Activated CD4-positive, alpha-beta T cell treated with anti-CD3 and anti-CD28 coated beads, Interleukin-2, Interleukin-6, amounts not matched to agents 100 ng/mL and 50 ng/mL, durations not matched to agents 16 hours and 8 hours (primary cell): ENCODE results near the gene PELO.
"Not testable (repeated sequence)": the region's sequence is repeated elsewhere in the genome, so short reads cannot be mapped to it uniquely, and the experiment has no call there.

Source experiments
- DNase-seq: peaks from one replicate; pipeline ENCODE4 v3.0.0-alpha.2; 2020

PELO gene

DNA sequence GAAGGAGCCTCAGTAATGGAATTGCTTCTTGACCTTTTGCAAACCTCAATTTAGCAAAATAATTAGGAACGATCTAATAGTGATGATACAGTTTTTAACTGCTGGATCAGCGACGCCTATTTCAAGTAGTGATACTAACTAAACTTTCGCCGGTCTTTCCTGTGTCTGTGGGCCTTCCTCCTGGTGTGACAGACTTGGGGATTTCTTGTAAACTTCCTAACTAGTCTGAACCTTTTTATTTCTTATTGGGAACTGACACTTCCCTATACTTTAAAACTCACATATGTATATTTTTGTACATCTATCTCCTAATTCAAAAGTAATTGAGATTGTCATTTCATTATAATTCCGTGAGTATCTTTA, 15.2 kb downstream of the PELO start:
- no peak for DNase-seq

DNA sequence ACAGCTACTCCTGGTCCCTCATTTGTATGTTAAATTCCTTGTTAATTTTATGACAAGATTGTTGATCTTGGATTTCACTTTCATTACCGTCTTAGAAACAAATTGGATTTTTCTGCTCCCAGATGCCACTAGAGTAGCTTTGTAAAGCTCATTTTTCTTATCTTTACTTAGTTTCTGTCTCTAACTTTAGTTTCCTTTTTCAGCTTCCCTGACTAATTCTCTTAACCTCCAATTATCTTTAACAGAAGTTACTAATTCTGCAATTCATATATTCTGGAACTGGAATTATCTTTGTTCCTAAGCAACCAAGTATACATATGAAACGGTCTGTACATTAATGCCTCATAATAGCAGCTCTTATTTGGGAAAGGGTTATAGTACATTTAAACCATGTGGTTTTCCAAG, 16.7 kb downstream of the PELO start:
- no peak for DNase-seq

DNA sequence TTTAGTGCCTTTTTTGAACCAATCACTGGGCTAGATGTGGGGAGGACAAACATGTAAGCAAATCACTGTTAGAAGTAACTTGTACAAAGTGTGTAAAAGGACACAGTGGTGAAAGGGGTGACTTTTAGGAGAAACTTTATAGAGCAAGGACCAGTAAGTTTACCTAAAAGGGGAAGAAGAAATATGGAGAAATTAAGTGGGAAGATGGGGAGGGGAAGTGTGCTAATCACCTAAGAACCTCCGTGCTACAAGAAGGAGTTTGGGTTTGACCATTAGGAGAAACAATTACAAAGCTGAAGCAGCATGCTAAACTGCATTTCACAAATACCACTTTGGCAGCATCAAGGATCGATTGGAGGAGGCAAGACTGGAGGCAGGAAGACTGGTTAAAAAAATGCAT, 17.3 kb downstream of the PELO start:
- DNase-seq, result no peak

DNA sequence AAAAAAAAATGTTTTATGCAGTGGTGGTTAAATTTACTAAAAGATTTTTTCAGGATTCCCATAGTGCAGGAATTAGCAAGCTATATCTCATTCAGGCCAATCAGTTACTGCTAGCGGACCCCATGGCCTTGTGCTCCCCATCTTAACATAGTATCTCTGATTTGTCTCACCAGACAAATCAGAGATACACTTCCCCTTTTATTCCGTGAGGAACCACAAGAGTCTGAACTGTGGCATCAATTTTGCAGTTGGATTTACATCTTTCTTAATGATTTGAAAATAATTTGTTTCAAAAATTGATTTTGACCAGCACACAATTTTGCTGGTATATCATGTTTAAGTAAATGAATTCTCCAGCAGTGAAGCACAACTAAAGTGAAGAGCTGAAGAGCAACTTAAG, 17.9 kb downstream of the PELO start:
- no peak for DNase-seq

DNA sequence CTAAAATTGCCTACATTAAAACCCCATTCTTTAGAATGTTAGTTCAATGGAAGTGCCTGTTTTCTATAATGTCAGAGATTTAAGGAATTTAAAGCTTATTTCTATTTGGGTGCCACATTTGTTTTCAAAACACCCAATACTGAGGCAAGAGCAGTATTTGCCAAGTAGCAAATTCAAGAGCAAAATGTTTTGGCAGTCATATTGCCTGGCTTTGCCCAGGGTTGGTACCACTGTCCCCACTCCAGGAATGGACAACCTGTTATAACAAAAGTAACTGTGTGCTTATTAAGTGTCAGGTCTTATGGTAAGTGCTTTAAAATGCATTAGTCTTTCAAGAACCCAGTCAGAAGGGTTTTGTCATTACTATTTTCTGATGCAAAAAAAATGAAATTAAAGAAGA, 19.3 kb downstream of the PELO start:
- no peak for DNase-seq

DNA sequence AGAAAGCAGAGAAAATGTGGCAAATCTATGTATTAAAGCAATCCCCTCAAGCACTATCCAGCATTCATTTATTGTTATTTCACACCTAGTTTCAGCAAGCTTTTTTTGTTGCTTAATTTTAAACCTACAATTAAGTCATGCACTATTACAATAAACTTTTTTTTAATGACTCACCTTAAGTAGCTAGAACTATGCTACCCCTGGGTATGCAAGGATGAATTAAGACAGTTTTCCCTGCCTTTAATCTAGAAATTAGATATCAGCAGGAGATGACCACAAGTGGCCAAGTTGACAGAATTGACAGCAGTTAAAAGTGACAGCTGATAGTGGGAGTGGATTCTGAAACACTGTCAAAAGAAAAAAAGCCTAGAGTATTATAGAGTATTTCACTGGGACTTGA, 20.0 kb downstream of the PELO start:
- no peak for DNase-seq

DNA sequence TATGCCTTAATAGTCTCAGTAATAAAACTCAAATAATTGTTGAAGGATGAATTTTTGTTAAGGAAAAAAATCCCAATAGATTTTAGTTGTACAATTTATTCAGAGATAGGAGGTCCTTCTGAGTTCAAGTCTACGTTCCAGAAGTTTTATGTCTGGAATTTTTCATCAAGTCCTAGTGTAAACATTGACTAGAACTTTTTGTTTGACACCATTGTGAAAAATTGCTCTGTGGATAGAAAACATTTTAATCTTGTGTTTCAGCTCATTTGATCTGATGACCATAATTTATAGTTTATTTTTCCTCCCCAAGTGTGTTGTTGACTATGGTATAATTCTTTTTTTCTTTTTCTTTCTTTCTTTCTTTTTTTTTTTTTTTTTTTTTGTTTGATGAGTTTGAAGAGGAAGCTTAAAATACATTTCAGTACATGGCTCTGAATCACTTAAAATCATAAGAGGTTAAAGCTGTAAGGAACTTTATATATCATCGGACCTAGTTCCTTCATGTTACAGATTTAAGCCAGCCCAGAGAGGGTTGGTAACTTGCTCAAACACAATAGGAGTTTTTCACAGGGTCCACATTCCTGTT, 20.7 kb downstream of the PELO start:
- DNase-seq, result no peak

DNA sequence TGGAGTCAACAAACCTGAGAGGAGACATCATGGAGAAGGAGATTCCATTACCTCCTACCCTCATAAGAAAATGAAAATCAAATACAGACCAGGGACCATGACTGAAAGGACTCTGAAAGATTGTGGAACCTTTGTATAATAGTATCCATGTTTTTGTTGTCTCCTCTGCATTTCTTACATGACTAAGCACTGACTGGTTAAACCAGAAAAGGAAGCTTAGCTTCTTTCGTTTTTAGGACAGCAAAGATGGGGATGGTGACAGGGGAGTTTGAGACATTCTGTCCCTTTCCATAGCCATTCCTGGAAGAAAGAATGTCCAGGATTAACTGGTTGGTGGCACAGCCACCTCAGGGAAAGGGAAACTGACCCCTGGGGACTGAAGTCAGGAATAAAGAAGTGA, 22.2 kb downstream of the PELO start:
- no peak for DNase-seq

DNA sequence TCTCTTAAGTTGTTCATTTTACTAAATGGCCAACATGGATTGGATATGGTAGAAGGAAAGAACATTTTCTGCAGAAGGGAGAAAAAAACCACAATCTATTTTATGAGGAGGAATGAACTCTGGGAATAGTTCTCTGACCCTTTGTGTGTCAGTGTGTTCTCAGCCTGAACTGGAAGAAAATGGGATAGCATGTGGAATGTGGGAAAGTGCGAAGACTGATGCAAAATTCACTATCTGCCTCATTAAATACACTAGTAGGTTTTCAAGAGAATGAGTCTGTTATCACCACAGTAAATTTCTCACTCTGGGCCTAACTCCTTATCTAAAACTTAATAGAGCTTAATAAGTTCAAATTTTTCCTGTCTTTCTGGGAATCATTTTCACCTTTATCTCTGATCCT, 22.7 kb downstream of the PELO start:
- DNase-seq, result no peak

DNA sequence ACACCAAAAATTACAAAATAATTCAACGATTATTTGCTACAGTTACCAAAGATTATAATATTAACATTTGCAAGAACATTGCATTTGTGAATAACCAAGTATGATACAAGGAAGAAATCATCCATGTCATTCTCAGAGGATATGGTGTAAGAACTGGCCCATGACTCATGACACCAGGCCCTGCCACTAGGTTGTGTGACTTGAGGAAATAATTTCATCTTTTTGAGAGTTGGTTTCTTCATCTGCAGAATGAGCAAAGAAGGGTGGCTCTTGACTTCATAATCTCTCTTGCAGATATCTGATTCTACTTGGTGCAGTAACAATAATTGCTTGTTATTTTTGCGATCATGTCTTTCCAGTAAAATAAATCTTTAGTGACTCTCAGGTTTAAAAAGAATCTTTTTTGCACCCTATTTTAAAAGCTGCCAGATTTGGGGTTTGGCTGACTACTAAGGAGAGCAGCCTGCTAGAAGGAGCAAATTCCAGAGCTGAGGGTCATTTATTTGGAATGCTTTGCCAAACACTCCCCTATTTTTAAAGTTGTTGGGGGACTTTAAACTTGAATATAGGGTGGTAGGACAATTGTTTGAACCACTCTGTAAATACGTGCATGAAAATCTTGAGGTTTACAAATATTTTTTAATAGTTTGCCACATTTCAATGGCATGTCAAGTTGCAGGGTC, 23.5 kb downstream of the PELO start:
- DNase-seq, result peak; percentile 42

DNA sequence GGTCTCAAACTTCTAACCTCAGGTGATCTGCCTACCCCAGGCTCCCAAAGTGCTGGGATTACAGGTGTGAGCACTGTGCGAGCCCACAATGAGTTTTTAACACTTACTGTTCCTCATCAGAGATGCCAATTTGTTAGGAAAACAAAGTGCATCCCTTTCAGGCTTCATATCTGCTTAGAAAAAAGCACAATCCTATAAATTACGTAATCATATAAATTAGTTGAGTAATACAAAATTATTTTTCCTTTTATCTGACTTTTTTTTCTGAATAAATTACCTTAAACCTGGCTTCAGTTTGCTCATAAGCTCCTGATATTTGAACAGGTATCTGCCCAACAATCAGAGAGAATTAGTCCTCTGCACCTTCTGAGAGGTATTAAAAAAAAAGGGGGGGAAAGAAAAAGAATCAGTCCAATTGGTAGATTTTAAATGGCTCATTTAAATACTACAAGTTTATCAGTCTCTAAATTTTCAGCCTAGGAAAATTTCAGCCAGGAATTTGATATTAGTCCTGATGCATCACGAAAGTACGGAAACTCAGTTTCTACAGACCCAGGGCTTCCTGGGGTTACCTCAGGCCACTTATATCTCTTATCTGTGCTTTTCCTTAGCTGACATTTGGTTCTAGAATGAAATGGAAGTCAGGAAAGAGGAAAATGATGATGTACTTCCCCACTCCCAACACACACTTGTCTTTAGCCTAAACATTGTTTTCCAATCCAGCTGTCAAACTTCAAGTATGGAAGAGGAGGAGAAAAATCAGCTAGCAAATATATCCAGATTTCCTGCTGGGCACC, 26.8 kb downstream of the PELO start:
- no peak for DNase-seq

DNA sequence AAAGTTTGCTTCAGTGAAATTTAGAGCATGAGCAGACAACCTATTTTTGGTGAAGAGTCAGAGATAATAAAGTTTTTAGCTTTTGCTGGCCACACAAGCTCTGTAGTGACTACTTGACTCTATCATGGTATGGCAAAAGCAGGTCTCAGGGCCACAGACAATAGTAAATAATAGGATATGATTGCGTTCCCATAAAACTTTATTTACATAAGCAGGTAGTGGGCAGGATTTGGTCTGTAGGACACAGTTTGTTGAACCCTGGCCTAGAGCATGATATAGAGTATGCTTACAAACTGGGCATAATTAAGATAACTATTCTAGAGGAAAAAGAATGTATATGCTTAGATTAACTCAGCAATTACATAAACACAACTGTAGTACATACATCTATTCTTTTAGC, 30.1 kb downstream of the PELO start:
- no peak for DNase-seq

DNA sequence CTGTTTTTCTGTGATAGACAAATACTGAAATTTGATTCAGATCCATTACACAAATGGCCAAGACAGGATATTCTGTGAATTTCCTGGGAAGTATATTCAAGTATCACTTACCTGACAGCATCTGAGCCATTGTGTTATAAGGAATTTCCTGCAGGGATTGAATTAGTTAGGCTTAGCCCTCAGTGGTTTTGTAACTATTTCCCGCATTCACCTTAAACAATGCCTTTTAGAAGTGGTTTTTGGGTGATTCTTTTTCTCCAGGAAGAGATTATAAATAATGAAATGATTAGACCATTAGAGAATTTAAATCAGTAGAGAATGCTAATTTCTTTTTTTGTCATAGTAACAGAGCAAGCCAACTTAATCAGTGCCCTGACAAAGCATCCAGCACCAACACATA, 30.6 kb downstream of the PELO start:
- no peak for DNase-seq

DNA sequence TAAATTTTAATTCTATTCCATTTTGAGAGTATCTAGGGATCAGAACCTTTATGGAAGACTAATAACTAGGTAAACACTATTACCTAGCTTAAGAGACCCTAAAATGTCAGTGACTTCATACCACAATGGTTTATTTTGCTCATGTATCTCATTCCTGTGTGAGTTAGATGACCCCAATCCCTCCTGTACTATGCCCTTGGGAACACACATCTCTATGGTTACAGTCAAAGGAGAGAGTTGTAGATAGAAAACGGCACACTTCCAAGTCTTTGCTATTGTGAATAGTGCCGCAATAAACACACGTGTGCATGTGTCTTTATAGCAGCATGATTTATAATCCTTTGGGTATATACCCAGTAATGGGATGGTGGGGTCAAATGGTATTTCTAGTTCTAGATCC, 31.1 kb downstream of the PELO start:
- DNase-seq, result not testable (repeated sequence)

DNA sequence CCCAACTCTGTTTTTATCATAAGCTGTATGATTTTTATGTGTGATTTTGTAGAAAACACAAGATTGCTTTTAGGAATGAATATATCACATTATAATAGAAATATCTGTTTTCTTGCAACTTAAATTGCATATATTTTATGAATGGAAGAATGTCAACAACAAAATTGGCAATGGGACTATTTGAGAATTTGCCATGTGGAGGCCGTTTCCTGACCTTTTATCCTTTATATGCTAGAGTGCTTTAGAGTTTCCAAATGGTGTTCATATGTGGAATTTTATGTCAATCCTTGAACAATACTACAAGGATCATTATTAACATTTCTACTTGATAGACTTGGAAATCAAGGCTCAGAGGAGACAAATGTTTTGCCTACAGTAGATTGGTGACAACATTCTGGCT, 34.2 kb downstream of the PELO start:
- no peak for DNase-seq

DNA sequence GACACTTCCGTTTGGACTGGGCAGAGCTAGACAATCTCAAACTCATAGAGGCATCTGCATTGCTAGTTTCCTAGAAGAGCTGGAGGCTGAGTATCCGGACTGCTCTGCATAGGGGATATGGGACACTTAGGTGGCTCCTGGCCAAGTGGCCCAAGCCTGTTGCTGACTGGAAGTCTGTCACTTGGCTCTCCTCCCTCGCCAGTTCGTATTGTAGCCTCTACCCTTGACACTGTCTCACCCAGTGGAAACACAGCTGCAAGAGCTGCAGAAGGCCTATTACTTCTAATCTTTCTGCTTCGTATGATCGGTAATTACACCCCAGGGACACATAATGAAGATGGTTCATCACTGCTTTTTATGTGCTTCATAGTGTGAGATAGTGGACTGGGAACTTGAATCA, 34.7 kb downstream of the PELO start:
- no peak for DNase-seq

DNA sequence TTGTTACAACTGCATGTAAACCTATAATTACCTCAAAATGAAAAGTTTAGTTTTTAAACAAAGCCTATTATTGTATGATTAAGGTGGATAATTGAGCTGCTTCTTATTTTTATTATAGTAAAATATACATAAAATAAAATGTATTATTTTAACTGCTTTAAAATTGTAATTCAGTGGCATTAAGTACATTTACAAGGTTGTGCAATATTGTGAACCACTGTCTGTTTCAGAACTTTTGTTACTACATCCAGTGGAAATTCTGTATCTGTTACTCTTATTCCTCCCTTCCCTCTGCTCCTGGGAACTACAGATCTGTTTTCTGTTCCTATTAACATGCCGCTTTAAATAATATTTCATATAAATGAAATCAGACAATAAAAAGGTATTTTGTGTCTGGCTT, 37.1 kb downstream of the PELO start:
- no peak for DNase-seq

DNA sequence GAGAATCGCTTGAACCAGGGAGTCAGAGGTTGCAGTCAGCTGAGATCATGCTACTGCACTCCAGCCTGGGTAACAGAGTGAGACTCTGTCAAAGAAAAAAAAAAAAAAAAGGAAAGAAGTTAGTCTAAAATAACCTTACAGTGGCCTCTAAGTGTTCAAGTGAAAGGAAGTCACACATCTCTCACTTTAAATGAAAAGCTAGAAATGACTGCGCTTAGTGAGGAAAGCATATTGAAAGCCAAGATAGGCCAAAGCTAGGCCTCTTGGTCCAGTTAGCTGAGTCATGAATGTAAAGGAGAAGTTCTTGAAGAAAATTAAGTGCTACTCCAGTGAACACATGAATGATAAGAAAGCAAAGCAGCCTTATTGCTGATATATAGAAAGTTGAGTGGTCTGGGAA, 38.1 kb downstream of the PELO start:
- DNase-seq, result peak; percentile 74

DNA sequence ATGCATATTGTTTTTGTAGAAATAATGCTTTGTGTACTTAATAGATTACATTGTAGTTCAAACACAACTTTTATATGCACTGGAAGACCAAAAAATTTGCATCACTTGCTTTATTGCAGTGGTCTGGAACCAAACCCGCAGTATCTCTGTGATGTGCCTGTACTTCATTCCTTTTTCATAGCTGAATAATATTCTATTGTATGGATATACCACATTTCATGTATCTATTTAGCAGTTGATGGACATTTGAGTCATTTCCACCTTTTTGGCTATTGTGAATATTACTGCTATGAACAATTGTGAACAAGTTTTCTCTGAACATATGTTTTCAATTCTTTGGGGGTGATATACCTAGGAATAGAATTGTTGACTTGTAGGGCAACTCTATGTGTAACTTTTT, 40.1 kb downstream of the PELO start:
- no peak for DNase-seq

DNA sequence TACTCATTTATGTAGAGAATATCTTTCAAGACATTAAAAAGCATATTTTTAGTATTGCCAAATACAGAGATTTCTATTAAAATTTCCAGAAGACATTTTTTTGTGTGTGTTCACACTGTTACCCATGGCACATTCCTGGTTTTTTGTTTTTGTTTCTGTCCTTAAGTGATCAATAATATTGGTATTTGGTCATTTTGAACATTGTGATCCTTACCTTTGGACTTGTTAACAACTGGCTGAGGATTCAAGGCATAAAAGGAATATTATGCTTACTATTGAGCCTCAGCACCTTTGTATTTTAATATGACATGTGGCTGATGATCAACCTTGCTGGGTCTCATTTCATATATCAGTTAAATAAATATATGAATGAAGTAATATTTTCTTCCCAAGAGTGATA, 41.9 kb downstream of the PELO start:
- DNase-seq, result no peak

DNA sequence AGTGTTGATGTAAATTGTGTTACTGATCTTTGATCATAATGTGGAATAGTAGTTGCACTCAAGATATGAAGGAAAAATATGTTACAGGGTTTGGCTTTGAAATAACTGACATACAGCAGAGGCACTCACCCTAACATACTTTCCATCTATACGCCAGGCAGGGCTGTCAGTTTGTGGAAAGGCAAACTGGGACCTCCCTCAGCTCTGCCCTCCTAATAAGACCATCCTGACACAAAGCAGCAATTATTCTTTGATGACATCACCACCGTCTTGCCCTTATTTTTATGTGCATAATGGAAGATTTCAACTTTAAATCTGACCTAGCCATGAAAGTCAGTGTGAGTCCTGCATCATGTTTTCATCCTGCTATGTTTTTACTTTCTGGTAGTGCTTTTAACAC, 42.9 kb downstream of the PELO start:
- no peak for DNase-seq

DNA sequence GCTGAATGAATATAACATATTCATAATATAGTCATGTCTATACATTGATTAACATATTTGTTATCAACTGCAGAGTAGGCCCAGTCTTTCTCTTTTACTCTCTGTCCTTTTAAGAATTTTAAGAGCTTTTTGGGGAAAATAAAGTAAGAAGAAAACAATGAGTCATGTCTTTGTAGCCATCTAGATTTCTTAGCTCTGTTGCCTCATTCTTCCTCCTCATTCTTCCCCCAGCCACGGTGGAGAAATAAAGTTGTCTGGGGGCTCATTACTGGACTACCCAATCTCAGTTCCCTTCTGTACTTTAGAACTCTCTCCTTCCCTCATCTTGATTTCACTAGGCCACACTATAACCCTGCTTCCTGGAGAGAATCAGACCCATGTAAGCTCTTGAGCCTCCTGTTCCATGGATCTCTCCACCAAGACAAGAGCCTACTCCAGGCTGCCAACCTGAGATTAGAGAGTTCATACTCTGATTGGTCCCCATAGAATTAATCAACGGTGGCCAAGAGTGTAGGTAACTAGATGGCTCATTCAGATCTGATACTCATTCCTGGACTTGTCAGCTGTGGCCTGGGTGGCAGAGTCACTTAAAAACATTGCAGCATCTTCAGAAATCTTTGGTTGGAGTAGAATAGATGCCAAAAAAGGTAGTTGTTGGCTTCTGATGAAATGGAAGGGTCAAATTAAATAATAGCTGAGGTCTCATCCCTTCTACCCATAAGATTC, 44.2 kb downstream of the PELO start:
- no peak for DNase-seq

DNA sequence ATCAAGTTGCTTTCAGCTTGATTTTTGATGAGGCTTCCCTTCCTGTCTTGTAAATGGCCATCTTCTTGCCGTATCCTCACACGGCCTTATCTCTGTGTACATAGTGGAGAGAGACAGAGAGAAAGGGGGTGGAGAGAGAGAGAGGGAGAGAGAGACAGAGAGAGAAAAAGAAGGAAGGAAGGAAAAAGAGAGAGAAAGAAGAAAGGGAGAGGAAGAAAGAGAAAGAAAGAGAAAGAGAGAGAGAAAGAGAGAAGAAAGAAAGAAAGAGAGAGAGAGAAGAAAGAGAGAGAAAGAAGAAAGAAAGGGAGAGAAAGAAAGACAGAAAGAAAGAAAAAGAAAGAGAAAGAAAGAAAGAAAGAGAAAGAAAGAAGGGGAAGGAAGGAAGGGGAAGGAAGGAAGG, 46.6 kb downstream of the PELO start:
- DNase-seq, result no peak

DNA sequence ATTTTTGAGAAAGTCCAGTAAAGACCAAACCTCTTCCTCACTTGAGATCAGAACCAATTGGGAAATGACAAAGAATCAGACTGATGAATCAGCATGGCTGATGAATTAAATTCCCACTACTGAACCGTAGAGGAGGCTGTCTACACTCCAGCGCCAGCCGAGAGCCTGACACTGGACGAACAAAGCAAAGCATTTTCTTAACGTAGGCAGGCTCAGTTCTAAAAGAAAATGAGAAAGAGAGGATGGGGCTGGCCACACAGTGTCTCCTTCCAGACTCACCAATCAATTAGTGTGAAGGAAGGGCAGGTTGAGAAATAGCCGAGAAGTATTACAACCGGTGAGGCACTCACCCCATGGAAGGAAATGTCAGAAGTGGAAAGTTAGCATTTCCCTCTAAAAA, 49.4 kb downstream of the PELO start:
- DNase-seq, result no peak
